ENCODE measurements around the gene SHROOM3. TPM values are rescaled to one million over a fixed set of nuclear protein-coding genes. Genes with fewer than 3 reads are reported as not detected.
A peak's percentile ranks its signal among the peaks of the same experiment; 100 is the strongest.

SHROOM3 gene
- total RNA-seq, 1 donor from 2014 or later: 42.7 TPM

- TF ChIP-seq CTCF (IDR thresholded peaks at IDR 0.05): no peak
Measured at GRCh38 chr4:76799718-76800117, 364.7 kb downstream of the SHROOM3 start.

GRCh38 chr4:76800902-76801301, 365.9 kb downstream of the SHROOM3 start:
- Mint-ChIP-seq H3K4me3 (ENCODE audit: unreplicated experiment) (no peak overlapping the region), H3K27ac (ENCODE audit: unreplicated experiment) (no peak overlapping the region), H3K4me1 (ENCODE audit: low read depth) (peaks cover 26% of the 10 kb centered on the region), H3K9me3 (ENCODE audit: low read depth) (no peaks in the 10 kb centered on the region), H3K36me3 (ENCODE audit: low read depth) (no peaks in the 10 kb centered on the region), H3K27me3 (ENCODE audit: low read depth) (no peaks in the 10 kb centered on the region)
- no peak for TF ChIP-seq CTCF (IDR thresholded peaks at IDR 0.05)
- no peak for DNase-seq (ENCODE audit: low spot score)

More at GRCh38 chr4:76799718-76800117, 364.7 kb downstream of the SHROOM3 start:
- H3K4me3 Mint-ChIP-seq (ENCODE audit: unreplicated experiment): no peak overlapping the region
- no peaks in the 10 kb centered on the region for H3K27me3 Mint-ChIP-seq (ENCODE audit: low read depth)
- peaks cover 24% of the 10 kb centered on the region for H3K4me1 Mint-ChIP-seq (ENCODE audit: low read depth)
- peak overlapping the region; percentile 68 for H3K27ac Mint-ChIP-seq (ENCODE audit: unreplicated experiment)
- H3K36me3 Mint-ChIP-seq (ENCODE audit: low read depth): no peaks in the 10 kb centered on the region
- peaks cover 7% of the 10 kb centered on the region for H3K9me3 Mint-ChIP-seq (ENCODE audit: low read depth)
- DNase-seq (ENCODE audit: low spot score): no peak

- Mint-ChIP-seq H3K4me1 (ENCODE audit: low read depth) (peaks cover 30% of the 10 kb centered on the region), H3K27ac (ENCODE audit: unreplicated experiment) (peak overlapping the region; percentile 51), H3K36me3 (ENCODE audit: low read depth) (no peaks in the 10 kb centered on the region), H3K27me3 (ENCODE audit: low read depth) (no peaks in the 10 kb centered on the region), H3K9me3 (ENCODE audit: low read depth) (no peaks in the 10 kb centered on the region), H3K4me3 (ENCODE audit: unreplicated experiment) (no peak overlapping the region)
- DNase-seq (ENCODE audit: low spot score): no peak
- TF ChIP-seq CTCF (IDR thresholded peaks at IDR 0.05): no peak
Measured at GRCh38 chr4:76801621-76802235, 366.7 kb downstream of the SHROOM3 start.

GRCh38 chr4:76802236-76803021, 367.4 kb downstream of the SHROOM3 start:
- peaks cover 3% of the 10 kb centered on the region for H3K9me3 Mint-ChIP-seq (ENCODE audit: low read depth)
- peaks cover 30% of the 10 kb centered on the region for H3K4me1 Mint-ChIP-seq (ENCODE audit: low read depth)
- no peak for DNase-seq (ENCODE audit: low spot score)
- no peaks in the 10 kb centered on the region for H3K36me3 Mint-ChIP-seq (ENCODE audit: low read depth)
- peak overlapping the region; percentile 60 for H3K27ac Mint-ChIP-seq (ENCODE audit: unreplicated experiment)
- TF ChIP-seq CTCF (IDR thresholded peaks at IDR 0.05): no peak
- H3K4me3 Mint-ChIP-seq (ENCODE audit: unreplicated experiment): no peak overlapping the region
- H3K27me3 Mint-ChIP-seq (ENCODE audit: low read depth): no peaks in the 10 kb centered on the region

GRCh38 chr4:76803522-76803921, 368.5 kb downstream of the SHROOM3 start:
- H3K36me3 Mint-ChIP-seq (ENCODE audit: low read depth): peaks cover 4% of the 10 kb centered on the region
- TF ChIP-seq CTCF (IDR thresholded peaks at IDR 0.05): no peak
- no peak overlapping the region for H3K4me3 Mint-ChIP-seq (ENCODE audit: unreplicated experiment)
- DNase-seq (ENCODE audit: low spot score): no peak
- H3K27me3 Mint-ChIP-seq (ENCODE audit: low read depth): no peaks in the 10 kb centered on the region
- peaks cover 30% of the 10 kb centered on the region for H3K4me1 Mint-ChIP-seq (ENCODE audit: low read depth)
- peaks cover 14% of the 10 kb centered on the region for H3K9me3 Mint-ChIP-seq (ENCODE audit: low read depth)
- H3K27ac Mint-ChIP-seq (ENCODE audit: unreplicated experiment): peak overlapping the region; percentile 79

Data from chondrocyte (in vitro differentiated cells).